ENCODE results near the gene SRRM5. TPM values are rescaled to one million over a fixed set of nuclear protein-coding genes. Genes with fewer than 3 reads are reported as not detected.
"Not testable (repeated sequence)": the region's sequence is repeated elsewhere in the genome, so short reads cannot be mapped to it uniquely, and the experiment has no call there.

The SRRM5 gene
- total RNA-seq, 2 experiments from 2014 or later: 0.41 to 0.54 TPM

DNA sequence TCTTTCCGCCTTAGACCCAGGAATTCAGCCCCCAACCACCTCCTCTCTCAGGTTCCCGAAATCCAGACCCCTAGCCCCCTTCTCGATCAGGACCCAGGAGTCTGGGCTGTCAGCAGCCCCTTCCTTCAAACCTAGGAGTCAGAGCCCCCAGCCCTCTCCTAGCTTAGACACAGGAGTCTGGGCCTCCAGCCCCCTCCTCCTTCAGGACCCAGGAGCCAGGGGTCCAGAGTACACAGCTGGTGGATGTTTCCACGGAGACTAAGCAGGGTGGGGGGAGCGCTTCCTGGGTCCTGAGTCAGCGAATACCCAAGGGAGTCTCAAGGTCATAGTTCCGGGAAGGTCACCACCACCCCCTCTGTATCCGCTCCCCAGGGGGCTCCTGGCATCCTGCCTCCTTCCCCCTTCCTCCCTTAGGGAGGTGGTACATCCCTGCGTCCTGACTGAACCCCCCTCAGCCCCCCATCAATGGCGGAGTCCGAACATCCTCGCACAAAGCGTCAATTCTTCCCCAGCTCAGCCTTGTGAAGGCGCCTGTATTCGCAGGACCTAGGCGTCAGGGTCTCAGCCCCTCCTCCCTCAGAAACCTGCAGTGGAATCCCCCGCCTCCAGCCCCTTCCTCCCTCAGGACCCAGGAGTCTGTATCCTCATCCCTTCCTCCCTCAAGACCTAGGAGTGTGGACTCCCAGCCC is 23.1 kb downstream of the SRRM5 start:
- ChIA-PET POLR2A (no interaction called here), CTCF (interaction anchor here (1.5 kb wide), 1 partner anchor 80 kb away, joined by 3 read pairs; no protein-coding TSS in a partner anchor)
- DNase-seq (no peak), ATAC-seq (no peak)
- Mint-ChIP-seq H3K27ac (no peak overlapping the region), H3K36me3 (ENCODE audit: low read depth) (no peaks in the 10 kb centered on the region), H3K9me3 (no peaks in the 10 kb centered on the region), H3K27me3 (peaks cover 22% of the 10 kb centered on the region), H3K4me3 (no peak overlapping the region), H3K4me1 (ENCODE audit: low read depth) (peaks cover 6% of the 10 kb centered on the region)
- intact Hi-C loops (cut with micrococcal nuclease): no loop called here
- TF ChIP-seq, protein P1, sequence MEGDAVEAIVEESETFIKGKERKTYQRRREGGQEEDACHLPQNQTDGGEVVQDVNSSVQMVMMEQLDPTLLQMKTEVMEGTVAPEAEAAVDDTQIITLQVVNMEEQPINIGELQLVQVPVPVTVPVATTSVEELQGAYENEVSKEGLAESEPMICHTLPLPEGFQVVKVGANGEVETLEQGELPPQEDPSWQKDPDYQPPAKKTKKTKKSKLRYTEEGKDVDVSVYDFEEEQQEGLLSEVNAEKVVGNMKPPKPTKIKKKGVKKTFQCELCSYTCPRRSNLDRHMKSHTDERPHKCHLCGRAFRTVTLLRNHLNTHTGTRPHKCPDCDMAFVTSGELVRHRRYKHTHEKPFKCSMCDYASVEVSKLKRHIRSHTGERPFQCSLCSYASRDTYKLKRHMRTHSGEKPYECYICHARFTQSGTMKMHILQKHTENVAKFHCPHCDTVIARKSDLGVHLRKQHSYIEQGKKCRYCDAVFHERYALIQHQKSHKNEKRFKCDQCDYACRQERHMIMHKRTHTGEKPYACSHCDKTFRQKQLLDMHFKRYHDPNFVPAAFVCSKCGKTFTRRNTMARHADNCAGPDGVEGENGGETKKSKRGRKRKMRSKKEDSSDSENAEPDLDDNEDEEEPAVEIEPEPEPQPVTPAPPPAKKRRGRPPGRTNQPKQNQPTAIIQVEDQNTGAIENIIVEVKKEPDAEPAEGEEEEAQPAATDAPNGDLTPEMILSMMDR (IDR thresholded peaks at IDR 0.05): no peak

DNA sequence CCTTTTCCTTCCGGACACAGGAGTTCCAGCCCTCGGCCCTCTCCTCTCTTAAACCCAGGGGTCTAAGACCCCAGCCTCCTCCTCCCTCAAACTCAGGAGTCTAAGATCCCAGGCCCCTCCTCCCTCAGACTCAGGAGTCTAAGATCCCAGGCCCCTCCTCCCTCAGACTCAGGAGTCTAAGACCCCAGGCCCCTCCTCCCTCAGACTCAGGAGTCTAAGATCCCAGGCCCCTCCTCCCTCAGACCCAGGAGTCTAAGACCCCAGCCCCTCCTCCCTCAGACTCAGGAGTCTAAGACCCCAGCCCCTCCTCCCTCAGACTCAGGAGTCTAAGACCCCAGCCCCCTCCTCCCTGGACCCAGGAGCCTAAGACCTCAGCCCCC is 23.7 kb downstream of the SRRM5 start:
- POLR2A ChIA-PET; H3K27ac Mint-ChIP-seq; intact Hi-C loops (cut with micrococcal nuclease); H3K4me1 Mint-ChIP-seq (ENCODE audit: low read depth); H3K36me3 Mint-ChIP-seq (ENCODE audit: low read depth); DNase-seq; ATAC-seq; H3K9me3 Mint-ChIP-seq; H3K4me3 Mint-ChIP-seq: not testable (repeated sequence)
- CTCF ChIA-PET: interaction anchor here (1.5 kb wide), 1 partner anchor 81 kb away, joined by 3 read pairs; no protein-coding TSS in a partner anchor
- H3K27me3 Mint-ChIP-seq: peaks cover 26% of the 10 kb centered on the region

DNA sequence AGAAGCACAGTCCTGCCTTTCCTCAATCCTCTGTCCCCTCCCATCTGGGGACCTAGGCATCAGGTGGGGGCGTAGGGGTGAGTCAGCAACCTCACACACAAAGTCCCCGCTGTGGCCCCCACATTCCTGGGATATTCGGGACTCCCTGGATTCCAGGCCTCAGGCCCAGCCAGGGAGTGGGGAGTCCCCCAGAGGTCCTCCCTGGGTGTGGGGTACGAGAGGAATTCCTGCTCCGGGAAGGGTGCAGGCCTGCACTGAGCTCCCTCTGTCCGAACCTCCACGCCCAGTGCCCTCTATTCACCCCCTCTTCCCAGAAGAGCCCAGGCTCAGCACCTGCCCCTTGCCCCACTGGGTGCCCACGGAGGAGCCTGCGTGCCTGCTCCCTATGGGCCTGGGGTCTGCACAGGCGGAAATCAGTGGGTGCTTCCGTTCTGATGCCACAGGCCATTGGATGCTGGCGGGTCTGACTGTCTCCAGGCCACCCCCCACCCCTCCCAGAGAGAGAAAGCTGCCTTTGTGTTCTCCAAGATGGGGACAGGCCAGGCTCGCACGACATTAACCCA is 24.3 kb downstream of the SRRM5 start:
- H3K4me1 Mint-ChIP-seq (ENCODE audit: low read depth): peaks cover 9% of the 10 kb centered on the region
- CTCF ChIA-PET: no interaction called here
- H3K36me3 Mint-ChIP-seq (ENCODE audit: low read depth): no peaks in the 10 kb centered on the region
- peaks cover 29% of the 10 kb centered on the region for H3K27me3 Mint-ChIP-seq
- DNase-seq (no peak), ATAC-seq (no peak)
- H3K4me3 Mint-ChIP-seq: no peak overlapping the region
- POLR2A ChIA-PET: no interaction called here
- H3K27ac Mint-ChIP-seq: no peak overlapping the region
- intact Hi-C loops (cut with micrococcal nuclease): no loop called here
- H3K9me3 Mint-ChIP-seq: no peaks in the 10 kb centered on the region
- TF ChIP-seq, protein P1 (IDR thresholded peaks at IDR 0.05): no peak

DNA sequence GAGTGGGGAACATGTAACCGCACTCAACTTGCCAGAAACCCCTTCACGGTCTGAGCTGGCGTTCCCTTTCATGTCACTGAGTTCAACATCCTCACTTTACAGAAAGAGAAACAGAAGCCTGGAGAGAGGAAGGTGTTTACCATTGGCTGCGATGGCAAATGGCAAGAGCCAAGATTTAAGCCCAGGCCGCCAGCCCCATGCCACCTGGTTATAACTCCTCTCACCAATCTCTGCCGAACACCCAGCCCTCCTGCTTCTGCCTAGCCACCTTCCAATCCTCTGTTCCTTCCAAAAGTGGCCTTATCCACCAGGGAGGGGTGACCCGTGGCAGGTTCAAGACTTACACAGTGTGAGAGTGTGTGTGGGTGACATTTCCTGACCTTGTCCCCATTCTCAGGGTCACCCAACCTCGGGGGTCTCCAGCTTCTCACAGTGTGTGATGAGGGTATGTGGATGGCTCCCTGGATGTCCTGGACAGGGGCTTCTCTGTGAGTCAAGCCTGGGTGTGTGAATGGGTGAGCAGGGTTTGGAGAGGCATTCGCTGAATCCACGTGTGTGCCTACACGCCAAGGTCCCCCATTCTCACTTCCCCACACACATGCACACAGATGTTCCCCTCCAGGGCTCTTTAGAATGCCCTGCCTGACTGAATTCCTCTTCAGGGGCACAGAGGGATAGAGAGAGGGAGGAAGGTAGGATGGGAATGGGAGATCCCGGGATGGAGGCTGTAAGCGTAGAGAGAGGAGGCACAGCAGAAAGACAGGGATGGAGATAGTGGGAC is 26.5 kb downstream of the SRRM5 start:
- ChIA-PET POLR2A (no interaction called here), CTCF (interaction anchor here (1.0 kb wide), 1 partner anchor 118 kb away, joined by 3 read pairs; no protein-coding TSS in a partner anchor)
- no peak for DNase-seq
- TF ChIP-seq, protein P1 (IDR thresholded peaks at IDR 0.05): no peak
- H3K27me3 Mint-ChIP-seq: peaks cover 32% of the 10 kb centered on the region
- H3K36me3 Mint-ChIP-seq (ENCODE audit: low read depth): no peaks in the 10 kb centered on the region
- intact Hi-C loops (cut with micrococcal nuclease): no loop called here
- peaks cover 9% of the 10 kb centered on the region for H3K4me1 Mint-ChIP-seq (ENCODE audit: low read depth)
- ATAC-seq: no peak
- H3K27ac Mint-ChIP-seq: no peak overlapping the region
- H3K9me3 Mint-ChIP-seq: no peaks in the 10 kb centered on the region
- H3K4me3 Mint-ChIP-seq: peak overlapping the region; percentile 65

DNA sequence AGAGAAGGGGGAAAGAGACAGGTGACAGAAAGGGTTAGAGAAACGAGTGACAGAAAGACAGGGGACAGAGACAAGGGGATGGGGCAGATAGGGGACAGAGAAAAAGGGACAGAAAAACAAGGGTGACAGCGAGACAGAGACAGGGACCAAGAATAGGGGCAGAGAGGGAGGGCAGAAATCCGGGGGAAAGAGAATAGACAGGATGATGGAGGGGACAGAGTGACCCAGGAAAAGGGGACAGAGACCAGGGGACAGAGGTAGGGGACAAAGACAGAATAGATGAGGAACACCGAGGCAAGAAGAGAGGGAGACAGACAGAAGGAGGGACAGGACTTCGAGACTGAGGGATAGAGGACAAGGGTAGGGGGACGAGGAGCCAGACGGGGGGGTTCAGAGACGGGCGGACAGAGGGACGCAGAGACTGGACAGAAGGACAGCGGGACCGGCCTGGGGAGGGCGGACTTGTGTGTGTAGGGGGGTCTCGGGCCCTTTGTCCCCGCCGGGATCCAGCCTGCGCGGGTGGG is 27.2 kb downstream of the SRRM5 start:
- H3K27me3 Mint-ChIP-seq: peaks cover 32% of the 10 kb centered on the region
- ChIA-PET CTCF (no interaction called here), POLR2A (no interaction called here)
- H3K9me3 Mint-ChIP-seq: no peaks in the 10 kb centered on the region
- TF ChIP-seq, protein P1 (IDR thresholded peaks at IDR 0.05): no peak
- peaks cover 9% of the 10 kb centered on the region for H3K4me1 Mint-ChIP-seq (ENCODE audit: low read depth)
- intact Hi-C loops (cut with micrococcal nuclease): no loop called here
- H3K27ac Mint-ChIP-seq: no peak overlapping the region
- ATAC-seq: no peak
- peak overlapping the region; percentile 65 for H3K4me3 Mint-ChIP-seq
- no peaks in the 10 kb centered on the region for H3K36me3 Mint-ChIP-seq (ENCODE audit: low read depth)
- no peak for DNase-seq

All from activated CD8-positive, alpha-beta T cell treated with anti-CD3 and anti-CD28 coated beads for 36 hours (primary cell).